Ishikawa (cell line): ENCODE data around the gene LCE6A.

Source experiments
- CEBPB ChIP-seq: IDR thresholded peaks from 2 replicates; pipeline ENCODE4 v1.6.1; 2012
- CREB1 ChIP-seq: IDR thresholded peaks from 2 replicates; pipeline ENCODE4 v1.6.1; 2012; ENCODE audit warnings: low read depth
- EGR1 ChIP-seq: IDR thresholded peaks from 2 replicates; pipeline ENCODE4 v1.6.1; 2012
- EP300 ChIP-seq: IDR thresholded peaks from 2 replicates; pipeline ENCODE4 v1.6.1; 2012; ENCODE audit warnings: borderline replicate concordance
- FOXM1 ChIP-seq: IDR thresholded peaks from 2 replicates; pipeline ENCODE4 v1.6.1; 2012; ENCODE audit warnings: low read depth, borderline replicate concordance
- NFIC ChIP-seq: IDR thresholded peaks from 2 replicates; pipeline ENCODE4 v1.6.1; 2012
- RAD21 ChIP-seq: IDR thresholded peaks from 2 replicates; pipeline ENCODE4 v1.6.1; 2012; ENCODE audit warnings: low read depth
- TAF1 ChIP-seq: IDR thresholded peaks from 2 replicates; pipeline ENCODE4 v1.6.1; 2012; ENCODE audit warnings: low read depth, mild to moderate bottlenecking
- TCF12 ChIP-seq: IDR thresholded peaks from 2 replicates; pipeline ENCODE4 v1.6.1; 2012; ENCODE audit warnings: low read depth
- TEAD4 ChIP-seq: IDR thresholded peaks from 2 replicates; pipeline ENCODE4 v1.6.1; 2012
- USF1 ChIP-seq: IDR thresholded peaks from 2 replicates; pipeline ENCODE4 v1.6.1; 2012
- YY1 ChIP-seq: IDR thresholded peaks from 2 replicates; pipeline ENCODE4 v1.6.1; 2012; ENCODE audit warnings: low read depth
- ZBTB7A ChIP-seq: IDR thresholded peaks from 2 replicates; pipeline ENCODE4 v1.6.1; 2012; ENCODE audit warnings: low read depth
- TF ChIP-seq, protein P1 (sequence below): IDR thresholded peaks from 2 replicates; pipeline ENCODE4 v1.6.1; 2012
- TF ChIP-seq, protein P2 (sequence below): IDR thresholded peaks from 2 replicates; pipeline ENCODE4 v1.6.1; 2012; ENCODE audit warnings: low read depth, mild to moderate bottlenecking

Gene LCE6A

GRCh38 chr1:152884966-152885624, 42.4 kb downstream of the LCE6A start:
- TF ChIP-seq, protein P1, sequence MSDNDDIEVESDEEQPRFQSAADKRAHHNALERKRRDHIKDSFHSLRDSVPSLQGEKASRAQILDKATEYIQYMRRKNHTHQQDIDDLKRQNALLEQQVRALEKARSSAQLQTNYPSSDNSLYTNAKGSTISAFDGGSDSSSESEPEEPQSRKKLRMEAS: no peak
- TF ChIP-seq YY1 (no peak), EP300 (no peak), NFIC (no peak), USF1 (no peak), TEAD4 (no peak), FOXM1 (no peak), CREB1 (no peak), TCF12 (no peak), TAF1 (no peak), RAD21 (no peak), CEBPB (no peak), ZBTB7A (no peak), EGR1 (no peak)
- TF ChIP-seq, protein P2, sequence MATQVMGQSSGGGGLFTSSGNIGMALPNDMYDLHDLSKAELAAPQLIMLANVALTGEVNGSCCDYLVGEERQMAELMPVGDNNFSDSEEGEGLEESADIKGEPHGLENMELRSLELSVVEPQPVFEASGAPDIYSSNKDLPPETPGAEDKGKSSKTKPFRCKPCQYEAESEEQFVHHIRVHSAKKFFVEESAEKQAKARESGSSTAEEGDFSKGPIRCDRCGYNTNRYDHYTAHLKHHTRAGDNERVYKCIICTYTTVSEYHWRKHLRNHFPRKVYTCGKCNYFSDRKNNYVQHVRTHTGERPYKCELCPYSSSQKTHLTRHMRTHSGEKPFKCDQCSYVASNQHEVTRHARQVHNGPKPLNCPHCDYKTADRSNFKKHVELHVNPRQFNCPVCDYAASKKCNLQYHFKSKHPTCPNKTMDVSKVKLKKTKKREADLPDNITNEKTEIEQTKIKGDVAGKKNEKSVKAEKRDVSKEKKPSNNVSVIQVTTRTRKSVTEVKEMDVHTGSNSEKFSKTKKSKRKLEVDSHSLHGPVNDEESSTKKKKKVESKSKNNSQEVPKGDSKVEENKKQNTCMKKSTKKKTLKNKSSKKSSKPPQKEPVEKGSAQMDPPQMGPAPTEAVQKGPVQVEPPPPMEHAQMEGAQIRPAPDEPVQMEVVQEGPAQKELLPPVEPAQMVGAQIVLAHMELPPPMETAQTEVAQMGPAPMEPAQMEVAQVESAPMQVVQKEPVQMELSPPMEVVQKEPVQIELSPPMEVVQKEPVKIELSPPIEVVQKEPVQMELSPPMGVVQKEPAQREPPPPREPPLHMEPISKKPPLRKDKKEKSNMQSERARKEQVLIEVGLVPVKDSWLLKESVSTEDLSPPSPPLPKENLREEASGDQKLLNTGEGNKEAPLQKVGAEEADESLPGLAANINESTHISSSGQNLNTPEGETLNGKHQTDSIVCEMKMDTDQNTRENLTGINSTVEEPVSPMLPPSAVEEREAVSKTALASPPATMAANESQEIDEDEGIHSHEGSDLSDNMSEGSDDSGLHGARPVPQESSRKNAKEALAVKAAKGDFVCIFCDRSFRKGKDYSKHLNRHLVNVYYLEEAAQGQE: no peak

DNA sequence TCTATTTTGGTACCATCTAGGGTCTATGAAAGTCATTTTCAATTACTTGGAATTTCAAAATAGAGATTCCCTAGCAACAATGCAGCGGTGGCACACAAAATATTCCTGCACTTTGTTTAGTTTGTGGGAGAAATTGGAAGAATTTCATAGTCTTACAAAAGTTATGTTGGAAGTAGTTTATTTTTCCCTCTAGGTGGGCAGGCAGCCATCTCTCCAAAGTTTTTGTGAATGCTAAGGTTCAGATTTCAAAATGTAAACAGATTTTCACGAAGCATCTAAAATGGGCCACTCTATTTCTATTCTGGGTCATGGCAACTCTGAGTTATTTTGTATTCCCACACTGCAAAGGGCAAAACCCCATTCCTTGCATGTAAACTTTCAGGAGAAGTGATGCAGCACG, 43.4 kb downstream of the LCE6A start:
- TF ChIP-seq EGR1: no peak
- no peak for TF ChIP-seq YY1
- no peak for TF ChIP-seq TEAD4
- TF ChIP-seq ZBTB7A: no peak
- TF ChIP-seq TAF1: no peak
- no peak for TF ChIP-seq NFIC
- TF ChIP-seq FOXM1: no peak
- TF ChIP-seq RAD21: no peak
- TF ChIP-seq EP300: no peak
- TF ChIP-seq, protein P2: no peak
- no peak for TF ChIP-seq USF1
- TF ChIP-seq, protein P1: no peak
- no peak for TF ChIP-seq CEBPB
- no peak for TF ChIP-seq CREB1
- no peak for TF ChIP-seq TCF12

GRCh38 chr1:152886758-152887409, 44.2 kb downstream of the LCE6A start:
- TF ChIP-seq EGR1: no peak
- no peak for TF ChIP-seq TCF12
- no peak for TF ChIP-seq USF1
- TF ChIP-seq FOXM1: no peak
- TF ChIP-seq EP300: no peak
- TF ChIP-seq CREB1: no peak
- no peak for TF ChIP-seq YY1
- no peak for TF ChIP-seq TAF1
- TF ChIP-seq NFIC: no peak
- TF ChIP-seq, protein P1: no peak
- TF ChIP-seq CEBPB: no peak
- no peak for TF ChIP-seq RAD21
- TF ChIP-seq, protein P2: no peak
- no peak for TF ChIP-seq TEAD4
